HepG2 (cell line): ENCODE measurements around the gene NEU4.

Source experiments
- NBN ChIP-seq: fragments of 450-650 bp; conservative IDR thresholded peaks from 2 replicates; pipeline ENCODE4 v1.6.1; 2017
- POLR2AphosphoS2 ChIP-seq: IDR thresholded peaks from 2 replicates; pipeline ENCODE4 v1.6.1; 2011; ENCODE audit warnings: low read depth, low read length, improper control_type of control experiment
- ZBTB20 ChIP-seq: sonication (generic); formaldehyde crosslinking; IDR thresholded peaks from 2 replicates; pipeline ENCODE4 v1.8.1; 2023; ENCODE audit warnings: missing genetic modification reagents, low read depth, mild to moderate bottlenecking, borderline replicate concordance
- ZNF251 ChIP-seq: sonication (generic); formaldehyde crosslinking; IDR thresholded peaks from 2 replicates; pipeline ENCODE4 v1.9.0; 2021; ENCODE audit warnings: mild to moderate bottlenecking, missing genetic modification reagents
- TF ChIP-seq, protein P1 (sequence below): fragments of 450-650 bp; IDR thresholded peaks from 2 replicates; pipeline ENCODE4 v1.6.1; 2016
- TF ChIP-seq, protein P2 (sequence below): sonication (generic); formaldehyde crosslinking; IDR thresholded peaks from 2 replicates; pipeline ENCODE4 v1.5.0; 2020; ENCODE audit warnings: mild to moderate bottlenecking, missing genetic modification reagents, moderate library complexity

- TF ChIP-seq, protein P1, sequence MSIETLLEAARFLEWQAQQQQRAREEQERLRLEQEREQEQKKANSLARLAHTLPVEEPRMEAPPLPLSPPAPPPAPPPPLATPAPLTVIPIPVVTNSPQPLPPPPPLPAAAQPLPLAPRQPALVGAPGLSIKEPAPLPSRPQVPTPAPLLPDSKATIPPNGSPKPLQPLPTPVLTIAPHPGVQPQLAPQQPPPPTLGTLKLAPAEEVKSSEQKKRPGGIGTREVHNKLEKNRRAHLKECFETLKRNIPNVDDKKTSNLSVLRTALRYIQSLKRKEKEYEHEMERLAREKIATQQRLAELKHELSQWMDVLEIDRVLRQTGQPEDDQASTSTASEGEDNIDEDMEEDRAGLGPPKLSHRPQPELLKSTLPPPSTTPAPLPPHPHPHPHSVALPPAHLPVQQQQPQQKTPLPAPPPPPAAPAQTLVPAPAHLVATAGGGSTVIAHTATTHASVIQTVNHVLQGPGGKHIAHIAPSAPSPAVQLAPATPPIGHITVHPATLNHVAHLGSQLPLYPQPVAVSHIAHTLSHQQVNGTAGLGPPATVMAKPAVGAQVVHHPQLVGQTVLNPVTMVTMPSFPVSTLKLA = no peak
- TF ChIP-seq NBN (no peak), ZBTB20 (CRISPR knock-in tag) (no peak), POLR2AphosphoS2 (no peak), ZNF251 (CRISPR knock-in tag) (no peak)
- TF ChIP-seq, protein P2, sequence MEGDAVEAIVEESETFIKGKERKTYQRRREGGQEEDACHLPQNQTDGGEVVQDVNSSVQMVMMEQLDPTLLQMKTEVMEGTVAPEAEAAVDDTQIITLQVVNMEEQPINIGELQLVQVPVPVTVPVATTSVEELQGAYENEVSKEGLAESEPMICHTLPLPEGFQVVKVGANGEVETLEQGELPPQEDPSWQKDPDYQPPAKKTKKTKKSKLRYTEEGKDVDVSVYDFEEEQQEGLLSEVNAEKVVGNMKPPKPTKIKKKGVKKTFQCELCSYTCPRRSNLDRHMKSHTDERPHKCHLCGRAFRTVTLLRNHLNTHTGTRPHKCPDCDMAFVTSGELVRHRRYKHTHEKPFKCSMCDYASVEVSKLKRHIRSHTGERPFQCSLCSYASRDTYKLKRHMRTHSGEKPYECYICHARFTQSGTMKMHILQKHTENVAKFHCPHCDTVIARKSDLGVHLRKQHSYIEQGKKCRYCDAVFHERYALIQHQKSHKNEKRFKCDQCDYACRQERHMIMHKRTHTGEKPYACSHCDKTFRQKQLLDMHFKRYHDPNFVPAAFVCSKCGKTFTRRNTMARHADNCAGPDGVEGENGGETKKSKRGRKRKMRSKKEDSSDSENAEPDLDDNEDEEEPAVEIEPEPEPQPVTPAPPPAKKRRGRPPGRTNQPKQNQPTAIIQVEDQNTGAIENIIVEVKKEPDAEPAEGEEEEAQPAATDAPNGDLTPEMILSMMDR (CRISPR knock-in tag) = no peak; the same call in 1 of the 2 replicates
Observed at GRCh38 chr2:241768850-241769249, 40.1 kb upstream of the NEU4 start.
